Astrocyte of the cerebellum (primary cell): ENCODE measurements around the gene YTHDF2.
"Not testable (repeated sequence)": the region's sequence is repeated elsewhere in the genome, so short reads cannot be mapped to it uniquely, and the experiment has no call there.

Experiments
- DNase-seq: peaks from one replicate; pipeline ENCODE4 v3.0.0-alpha.2; 2011; ENCODE audit warnings: low read depth
- H3K4me3 ChIP-seq: 2 replicates; pipeline ENCODE4 v1.5.1; 2011; ENCODE audit warnings: mild to moderate bottlenecking, low read depth, low read length, moderate library complexity
- in situ Hi-C: cut with HindIII; loops from 2 replicates; pipeline ENCODE4 v1.10.0; 2017; ENCODE audit warnings: low sequenced_read_pairs
- TF ChIP-seq, protein P1 (sequence below): IDR thresholded peaks from 2 replicates; pipeline ENCODE4 v1.5.1; 2012; ENCODE audit warnings: low read length, low read depth, moderate library complexity, mild to moderate bottlenecking; ENCODE audit errors: missing control alignments

Gene YTHDF2

DNA sequence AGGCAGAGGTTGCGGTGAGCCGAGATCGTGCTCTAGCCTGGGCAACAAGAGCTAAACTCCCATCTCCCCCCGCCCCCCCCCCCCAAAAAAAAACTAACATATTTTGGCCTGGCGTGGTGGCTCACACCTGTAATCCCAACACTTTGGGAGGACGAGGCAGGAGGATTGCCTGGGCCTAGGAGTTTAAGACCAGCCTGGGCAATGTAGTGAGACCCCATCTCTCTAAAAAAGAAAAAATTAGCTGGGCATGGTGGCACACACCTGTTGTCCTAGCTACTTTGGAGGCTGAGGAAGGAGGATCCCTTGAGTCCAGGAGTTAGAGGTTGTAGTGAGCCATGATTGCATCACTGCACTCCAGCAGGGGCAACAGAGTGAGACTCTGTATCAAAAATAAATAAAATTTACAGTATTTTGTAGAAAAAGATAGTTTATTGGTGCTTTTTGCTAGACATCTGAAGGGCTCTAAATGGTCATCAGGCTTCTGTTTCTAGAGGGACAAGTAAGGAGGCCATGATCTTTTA is 9.0 kb downstream of the YTHDF2 start:
- TF ChIP-seq, protein P1, sequence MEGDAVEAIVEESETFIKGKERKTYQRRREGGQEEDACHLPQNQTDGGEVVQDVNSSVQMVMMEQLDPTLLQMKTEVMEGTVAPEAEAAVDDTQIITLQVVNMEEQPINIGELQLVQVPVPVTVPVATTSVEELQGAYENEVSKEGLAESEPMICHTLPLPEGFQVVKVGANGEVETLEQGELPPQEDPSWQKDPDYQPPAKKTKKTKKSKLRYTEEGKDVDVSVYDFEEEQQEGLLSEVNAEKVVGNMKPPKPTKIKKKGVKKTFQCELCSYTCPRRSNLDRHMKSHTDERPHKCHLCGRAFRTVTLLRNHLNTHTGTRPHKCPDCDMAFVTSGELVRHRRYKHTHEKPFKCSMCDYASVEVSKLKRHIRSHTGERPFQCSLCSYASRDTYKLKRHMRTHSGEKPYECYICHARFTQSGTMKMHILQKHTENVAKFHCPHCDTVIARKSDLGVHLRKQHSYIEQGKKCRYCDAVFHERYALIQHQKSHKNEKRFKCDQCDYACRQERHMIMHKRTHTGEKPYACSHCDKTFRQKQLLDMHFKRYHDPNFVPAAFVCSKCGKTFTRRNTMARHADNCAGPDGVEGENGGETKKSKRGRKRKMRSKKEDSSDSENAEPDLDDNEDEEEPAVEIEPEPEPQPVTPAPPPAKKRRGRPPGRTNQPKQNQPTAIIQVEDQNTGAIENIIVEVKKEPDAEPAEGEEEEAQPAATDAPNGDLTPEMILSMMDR = no peak

DNA sequence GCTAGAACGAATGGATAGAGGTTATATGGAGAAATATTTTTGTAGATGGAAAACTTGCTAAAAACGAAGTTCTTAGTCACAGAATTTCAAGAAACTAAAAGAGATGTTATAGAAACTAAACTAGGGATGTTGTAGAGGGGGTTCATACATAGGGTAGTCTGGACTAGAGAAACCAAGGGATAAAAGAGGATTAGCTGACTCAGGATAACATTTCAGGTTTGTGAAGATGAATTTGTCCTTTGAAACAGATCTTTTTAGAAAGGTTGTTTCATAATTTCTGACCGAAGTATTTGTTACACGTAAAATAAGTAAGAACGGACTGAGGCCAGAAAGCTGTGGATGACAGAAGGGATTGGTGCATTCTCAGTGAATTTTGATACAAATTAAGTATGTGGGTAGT is 13.6 kb downstream of the YTHDF2 start:
- in situ Hi-C loops = no loop called here
- TF ChIP-seq, protein P1 = no peak
- DNase-seq = no peak

More for the DNA sequence above, 9.0 kb downstream of the YTHDF2 start:
- no peak for DNase-seq
- in situ Hi-C loops = no loop called here
- no peak overlapping the region for H3K4me3 ChIP-seq

DNA sequence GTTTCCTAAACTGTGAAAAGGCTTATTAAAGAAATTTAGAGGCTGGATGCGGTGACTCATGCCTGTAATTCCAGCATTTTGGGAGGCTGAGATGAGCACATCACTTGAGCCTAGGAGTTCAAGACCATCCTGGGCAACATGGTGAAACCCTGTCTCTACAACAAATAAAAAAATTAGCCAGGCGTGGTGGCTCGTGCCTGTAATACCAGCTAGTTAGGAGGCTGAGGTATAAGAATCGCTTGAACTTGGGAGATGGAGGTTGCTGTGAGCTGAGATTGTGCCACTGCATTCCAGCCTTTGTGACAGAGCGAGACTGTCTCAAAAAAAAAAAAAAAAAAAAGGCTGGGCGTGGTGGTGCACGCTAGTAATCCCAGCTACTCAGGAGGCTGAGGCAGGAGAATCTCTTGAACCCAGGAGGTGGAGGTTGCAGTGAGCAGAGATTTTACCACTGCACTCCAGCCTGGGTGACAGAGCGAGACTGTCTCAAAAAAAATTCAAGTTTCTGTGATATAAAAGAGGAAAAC is 14.1 kb downstream of the YTHDF2 start:
- DNase-seq, in situ Hi-C loops: not testable (repeated sequence)

More for the DNA sequence above, 13.6 kb downstream of the YTHDF2 start:
- no peak overlapping the region for H3K4me3 ChIP-seq

DNA sequence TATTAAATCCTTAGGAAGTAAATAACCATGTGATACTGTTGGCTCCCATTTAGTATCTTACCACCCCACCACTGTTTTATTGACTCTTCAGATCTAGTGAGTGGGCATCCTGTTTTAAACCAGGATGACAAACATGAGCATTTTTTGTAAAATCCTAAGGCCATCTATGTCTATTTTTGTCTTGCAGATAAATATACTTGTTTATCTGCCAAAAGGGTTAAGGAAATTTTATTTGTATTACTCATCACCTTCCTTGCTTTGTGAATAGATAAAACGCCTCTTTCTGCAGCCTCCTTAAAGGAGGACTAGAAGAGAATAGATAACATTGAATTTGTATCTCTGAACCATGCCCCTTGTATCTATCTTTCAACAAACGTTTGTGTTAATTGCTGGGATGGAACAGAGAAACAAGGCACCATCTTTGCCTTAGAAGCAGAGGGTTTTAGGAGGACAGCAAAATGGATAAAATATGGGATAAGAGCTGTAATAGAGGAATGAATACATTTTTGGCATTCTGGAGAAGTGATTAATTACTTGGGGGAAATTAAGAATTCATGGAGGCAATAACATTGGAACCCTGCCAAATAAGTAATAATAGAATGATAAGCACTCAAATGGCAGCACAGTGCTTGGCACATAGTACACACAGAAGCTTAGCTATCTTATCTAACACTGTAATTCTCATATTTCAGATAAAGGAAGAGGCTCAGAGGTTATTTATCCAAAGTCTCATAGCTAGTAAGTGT is 14.7 kb downstream of the YTHDF2 start:
- in situ Hi-C loops = no loop called here
- DNase-seq = no peak
- TF ChIP-seq, protein P1 = no peak
- H3K4me3 ChIP-seq = no peak overlapping the region

More for the DNA sequence above, 14.1 kb downstream of the YTHDF2 start:
- H3K4me3 ChIP-seq = not testable (repeated sequence)

DNA sequence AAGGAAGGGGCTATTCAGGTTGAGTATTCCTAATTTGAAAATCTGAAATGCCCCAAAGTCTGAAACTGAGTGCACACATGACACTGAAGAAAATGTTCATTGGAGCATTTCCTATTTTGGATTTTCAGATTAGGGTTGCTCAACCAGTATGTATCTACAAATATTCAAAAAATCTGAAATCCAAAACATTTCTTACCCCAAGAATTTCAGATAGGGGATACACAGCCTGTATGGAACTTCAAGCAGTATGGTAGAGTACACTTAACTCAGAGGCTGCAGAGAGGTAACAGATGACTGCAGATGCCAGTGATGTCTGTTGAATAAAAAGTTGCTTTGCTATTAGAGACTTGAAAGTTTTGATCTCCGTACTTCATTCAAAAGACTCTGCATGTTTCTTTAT is 19.0 kb downstream of the YTHDF2 start:
- DNase-seq = no peak
- TF ChIP-seq, protein P1 = no peak
- no peak overlapping the region for H3K4me3 ChIP-seq
- in situ Hi-C loops = no loop called here

DNA sequence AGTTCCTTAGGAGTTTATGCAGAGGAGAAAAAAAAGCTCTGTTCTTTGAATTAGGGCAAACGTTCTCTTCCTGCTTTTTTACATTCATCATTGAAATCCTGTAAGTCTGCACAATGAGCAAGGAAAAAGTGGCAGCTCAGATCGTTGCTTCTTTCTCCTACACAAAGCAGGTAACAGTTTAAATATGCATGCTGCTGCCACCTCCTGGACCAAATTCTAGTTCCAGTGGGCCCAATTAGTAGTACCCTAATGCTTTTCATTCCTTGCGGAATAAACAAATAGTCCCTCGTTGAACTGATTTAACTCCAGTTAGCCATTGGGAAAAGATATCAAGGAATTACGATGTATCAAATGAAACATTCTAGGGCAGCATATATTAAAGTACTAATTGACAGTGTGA is 20.1 kb downstream of the YTHDF2 start:
- in situ Hi-C loops = no loop called here
- TF ChIP-seq, protein P1 = no peak
- no peak for DNase-seq

DNA sequence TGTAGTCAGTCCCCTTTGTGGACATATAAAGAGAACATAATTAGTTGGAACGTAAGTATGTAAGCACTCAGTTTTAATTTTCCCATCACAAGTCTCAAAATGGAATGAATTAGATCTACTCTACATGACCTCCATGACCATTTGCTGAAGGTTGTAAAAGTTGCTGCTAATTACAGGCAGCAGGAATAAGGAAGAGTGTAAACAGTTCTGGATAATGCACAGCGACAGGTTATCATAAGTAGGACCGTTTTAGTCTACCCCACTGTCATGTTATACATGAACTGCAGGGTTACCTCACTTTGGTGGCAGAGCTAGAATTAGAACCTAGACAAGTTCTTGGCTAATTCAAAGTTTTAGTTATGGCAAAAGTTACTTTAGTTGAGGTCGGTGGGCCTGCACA is 21.7 kb downstream of the YTHDF2 start:
- H3K4me3 ChIP-seq = no peak overlapping the region
- no peak for DNase-seq
- in situ Hi-C loops = no loop called here
- TF ChIP-seq, protein P1 = no peak

More for the DNA sequence above, 20.1 kb downstream of the YTHDF2 start:
- H3K4me3 ChIP-seq = no peak overlapping the region
